Stimulated activated CD4-positive, alpha-beta T cell treated with anti-CD3 and anti-CD28 coated beads, Interleukin-1b, Interleukin-23, amount 100 ng/mL, for 4 hours (primary cell): ENCODE data around the gene SPDYE4.
A peak's percentile ranks its signal among the peaks of the same experiment; 100 is the strongest.

Experiments
- DNase-seq, 2 donors: peaks; one replicate each; pipeline ENCODE4 v3.0.0-alpha.2; 2020; ENCODE audit warnings: low read depth in 2 of 2

Gene SPDYE4

DNA sequence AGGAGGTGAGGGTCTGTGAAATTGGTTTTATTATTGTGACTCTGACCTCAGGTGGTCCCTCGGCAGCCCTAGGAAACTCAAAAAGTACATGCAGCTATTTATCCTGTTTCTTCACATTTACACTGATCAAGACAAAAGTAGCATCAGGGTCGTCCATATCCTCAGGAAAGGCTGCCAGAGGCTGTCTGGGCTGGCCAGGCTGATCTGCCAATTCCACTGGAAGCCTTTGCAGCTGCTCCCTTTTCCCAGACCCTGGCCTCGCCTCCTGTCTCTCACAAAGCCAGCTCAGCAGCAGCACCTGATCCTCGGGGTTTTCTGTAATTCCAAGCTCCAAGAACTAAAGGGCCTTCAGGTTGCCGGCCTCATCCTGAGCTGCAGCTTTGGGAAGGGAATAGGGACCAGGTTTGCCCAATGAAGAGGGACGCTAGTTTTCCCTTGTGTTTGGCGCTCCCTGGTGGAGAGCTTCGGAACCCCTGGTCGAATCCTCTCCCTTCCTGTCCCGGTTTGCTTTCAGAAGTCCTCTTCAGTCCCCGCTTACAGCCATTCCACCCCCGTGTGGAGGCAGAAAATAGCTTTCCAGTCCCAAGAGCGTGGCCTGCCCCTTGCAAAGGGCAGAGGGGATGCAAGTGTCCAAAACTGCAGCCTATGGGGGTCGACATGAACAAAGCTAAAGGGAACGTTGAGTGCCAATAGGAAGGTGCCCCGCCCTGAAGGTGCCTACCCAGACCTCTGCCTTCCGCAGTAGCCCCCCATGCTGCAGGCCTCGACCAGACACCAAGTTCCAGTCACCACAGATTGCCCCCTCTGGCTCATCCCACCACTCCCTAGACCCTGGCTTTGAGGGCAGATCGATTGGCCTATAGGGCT is 27.4 kb upstream of the SPDYE4 start:
- DNase-seq, result peak; percentile 51 to 60

GRCh38 chr17:8782176-8782575 is 23.8 kb upstream of the SPDYE4 start:
- no peak for DNase-seq

DNA sequence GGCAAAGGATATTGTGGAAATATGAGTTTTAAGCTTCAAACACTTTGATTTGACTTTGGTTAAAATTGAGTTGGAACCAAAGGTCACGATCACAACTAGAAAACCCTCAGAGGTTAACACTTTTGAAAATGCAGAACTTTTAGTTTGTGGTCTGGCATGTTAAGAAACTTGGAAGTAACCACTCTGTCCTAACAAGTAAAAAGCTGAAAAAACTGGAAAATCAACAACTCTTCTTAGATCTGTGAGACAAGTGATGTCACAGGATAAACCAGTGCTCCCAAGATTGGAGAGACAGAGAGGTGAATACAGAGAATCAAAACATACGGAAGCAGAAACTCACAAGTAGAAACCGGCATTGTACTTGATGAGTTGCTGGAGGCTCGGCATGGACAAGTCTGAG is 23.4 kb upstream of the SPDYE4 start:
- no peak for DNase-seq

DNA sequence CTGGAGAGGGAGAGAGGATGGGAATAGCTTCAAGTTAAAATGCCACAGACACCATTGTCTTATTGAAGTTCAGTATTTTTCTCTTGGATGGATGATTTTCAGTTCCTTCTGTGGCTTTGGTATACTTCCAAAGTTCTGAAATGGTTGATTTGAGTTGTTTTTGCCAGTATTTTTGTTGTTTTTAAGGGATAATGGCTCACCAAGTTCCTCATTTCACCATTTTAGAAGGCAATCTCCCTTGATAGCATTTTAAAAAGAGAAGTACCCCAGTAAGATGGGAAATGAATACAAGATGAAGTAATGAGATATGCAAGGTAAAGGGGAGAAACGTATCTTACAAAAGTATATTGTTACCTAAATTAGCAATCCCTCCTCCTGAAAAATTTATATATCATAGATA is 18.5 kb upstream of the SPDYE4 start:
- DNase-seq, result no peak

DNA sequence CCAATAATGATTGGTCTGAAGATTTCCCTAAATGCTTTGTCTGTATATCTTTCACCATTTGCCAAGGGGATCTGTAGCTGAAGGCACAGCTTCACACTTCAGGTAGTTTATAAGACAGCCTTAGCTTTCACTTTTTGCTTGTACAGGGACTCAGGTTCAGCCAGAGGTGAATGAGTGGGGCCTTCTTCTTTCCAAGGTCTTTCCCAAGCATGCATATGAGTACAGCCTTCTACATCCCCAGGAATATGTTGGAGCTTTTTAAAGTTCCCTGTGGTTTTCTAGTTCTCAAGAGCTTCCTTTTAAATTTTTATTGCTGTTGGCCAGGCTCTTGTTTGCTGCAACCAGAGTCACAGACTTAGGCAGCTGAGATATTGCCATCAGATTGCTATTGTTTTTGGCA is 17.9 kb upstream of the SPDYE4 start:
- no peak for DNase-seq

DNA sequence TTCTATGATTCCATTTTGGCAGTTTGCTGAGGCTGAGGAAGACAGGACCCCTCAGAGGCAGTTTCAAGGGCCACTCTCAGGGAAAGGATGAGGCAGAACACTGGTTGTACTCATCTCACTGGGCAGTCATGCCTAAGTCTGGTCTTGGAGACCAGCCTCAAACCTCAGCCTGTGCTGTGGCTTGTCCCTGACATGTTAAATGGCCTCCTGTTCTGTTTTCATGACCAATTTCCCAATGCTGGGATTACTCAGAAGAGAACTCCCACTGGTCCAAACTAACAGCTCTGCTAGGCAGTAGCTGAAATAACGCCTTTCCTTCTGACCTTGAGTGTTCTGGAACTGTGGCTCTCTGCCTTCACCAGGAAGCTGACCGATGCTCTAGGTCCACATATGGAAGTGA is 8.4 kb upstream of the SPDYE4 start:
- no peak for DNase-seq

- no peak for DNase-seq
Observed at GRCh38 chr17:8762012-8762411, 3.7 kb upstream of the SPDYE4 start.

DNA sequence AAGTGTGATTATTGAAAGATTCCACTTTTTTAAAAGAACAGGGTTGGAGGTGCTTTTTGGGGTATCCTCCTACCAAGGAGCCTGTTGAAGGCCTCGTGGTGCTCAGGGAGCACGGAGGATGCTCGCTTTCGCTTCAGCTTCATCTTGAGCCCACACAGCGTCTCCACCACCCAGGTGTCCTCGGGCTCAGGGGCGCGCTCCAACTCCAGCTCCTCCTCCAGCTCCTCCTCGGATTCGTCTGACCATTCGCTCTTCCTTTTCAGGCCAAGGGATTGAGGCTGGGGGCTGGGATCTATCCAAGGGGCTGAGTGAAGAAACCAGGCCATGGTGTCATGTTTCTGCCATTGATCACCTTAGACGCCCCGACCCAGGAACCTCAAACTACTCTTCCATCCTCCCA is 1.2 kb downstream of the SPDYE4 start:
- DNase-seq, result no peak

DNA sequence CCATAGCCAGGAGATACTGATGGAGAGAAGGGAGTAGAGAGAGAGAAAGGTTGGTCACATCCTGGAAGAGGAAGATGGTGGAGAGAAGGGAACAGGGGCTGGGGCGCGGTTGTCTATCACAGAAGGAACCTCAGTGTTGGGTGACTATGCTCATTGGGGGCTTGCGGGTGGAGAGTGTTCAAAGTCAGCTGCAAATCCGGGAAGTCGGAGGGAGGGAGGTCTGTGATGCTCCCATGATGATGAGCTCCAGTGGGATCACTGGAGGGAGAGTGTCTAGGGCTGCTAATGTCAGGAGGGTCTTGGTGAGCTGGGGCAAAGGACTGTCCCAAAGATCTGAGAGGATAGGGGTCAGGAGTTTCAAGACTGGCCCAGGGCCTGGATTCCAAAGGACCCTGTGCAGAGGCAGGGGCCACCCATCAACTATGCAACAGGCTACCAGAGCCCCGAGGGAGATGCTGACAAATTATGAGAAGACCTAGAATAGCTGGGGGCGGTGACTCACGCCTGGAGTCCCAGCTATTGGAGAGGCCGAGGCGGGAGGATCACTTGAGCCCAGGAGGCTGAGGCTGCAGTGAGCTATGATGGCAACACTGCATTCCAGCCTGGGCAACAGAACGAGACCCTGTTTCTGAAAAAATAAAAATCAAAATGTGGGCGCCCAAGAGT is 2.6 kb downstream of the SPDYE4 start:
- no peak for DNase-seq

- DNase-seq, result no peak
Observed at GRCh38 chr17:8754890-8755289, 3.5 kb downstream of the SPDYE4 start.

- DNase-seq, result no peak
Observed at GRCh38 chr17:8753976-8754440, 4.3 kb downstream of the SPDYE4 start.

DNA sequence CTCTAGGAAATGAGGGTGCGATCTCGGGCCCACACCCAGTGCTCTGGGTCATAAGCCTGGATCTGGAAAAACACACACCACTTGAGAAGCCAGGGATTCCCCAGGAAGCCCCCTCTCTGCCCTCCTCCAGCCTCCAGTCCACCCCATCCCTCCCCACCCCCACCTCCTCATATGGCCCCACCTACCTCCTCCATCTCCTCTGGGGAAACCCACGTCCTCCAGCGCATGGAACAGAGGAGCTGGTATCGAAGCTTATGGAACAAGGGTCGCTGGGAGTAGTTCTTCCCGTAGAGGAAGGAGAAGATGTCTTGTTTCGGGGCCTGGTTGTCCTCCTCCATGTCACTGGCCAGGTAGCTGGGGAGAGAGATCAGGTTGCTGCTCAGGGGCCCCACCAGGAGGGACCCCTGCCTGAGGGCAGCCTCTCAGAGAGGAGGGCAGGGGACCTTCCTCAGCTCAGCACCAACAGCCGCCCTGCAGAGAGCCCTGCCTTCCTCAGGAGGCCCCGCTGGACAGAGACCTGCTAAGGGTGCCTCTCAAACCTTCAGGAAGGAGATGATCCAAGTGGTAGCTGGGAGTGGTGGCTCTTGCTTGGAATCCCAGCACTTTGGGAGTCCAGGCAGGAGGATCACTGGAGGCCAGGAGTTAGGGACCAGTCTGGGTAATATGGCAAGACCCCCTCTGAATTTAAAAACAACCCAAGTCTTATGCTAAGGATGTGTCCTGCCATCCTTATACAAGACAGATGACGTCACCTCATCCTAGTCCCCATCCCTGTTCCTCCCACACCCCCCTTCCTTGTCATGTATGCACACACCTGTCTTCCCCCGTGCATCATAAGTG is 5.0 kb downstream of the SPDYE4 start:
- DNase-seq, result no peak

- DNase-seq, result no peak
Observed at GRCh38 chr17:8749616-8750015, 8.7 kb downstream of the SPDYE4 start.

DNA sequence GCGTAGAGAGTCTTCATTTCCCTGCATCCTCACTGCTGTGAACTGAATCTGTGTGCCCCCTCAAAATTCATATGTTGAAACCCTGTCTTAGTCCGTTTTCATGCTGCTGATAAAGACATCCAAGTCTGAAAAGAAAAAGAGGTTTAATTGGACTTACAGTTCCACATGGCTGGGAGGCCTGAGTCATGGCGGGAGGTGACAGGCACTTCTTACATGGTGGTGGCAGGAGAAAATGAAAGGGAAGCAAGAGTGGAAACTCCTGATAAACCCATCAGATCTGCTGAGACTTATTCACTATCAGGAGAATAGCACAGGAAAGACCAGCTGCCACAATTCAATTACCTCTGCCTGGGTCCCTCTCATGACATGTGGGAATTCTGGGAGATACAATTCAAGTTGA is 10.6 kb downstream of the SPDYE4 start:
- DNase-seq, result no peak

GRCh38 chr17:8746501-8747236 is 11.7 kb downstream of the SPDYE4 start:
- DNase-seq, result no peak

- DNase-seq, result peak; percentile 74 to 80
Observed at GRCh38 chr17:8745586-8746500, 12.5 kb downstream of the SPDYE4 start.

GRCh38 chr17:8744086-8744785 is 14.1 kb downstream of the SPDYE4 start:
- no peak for DNase-seq

DNA sequence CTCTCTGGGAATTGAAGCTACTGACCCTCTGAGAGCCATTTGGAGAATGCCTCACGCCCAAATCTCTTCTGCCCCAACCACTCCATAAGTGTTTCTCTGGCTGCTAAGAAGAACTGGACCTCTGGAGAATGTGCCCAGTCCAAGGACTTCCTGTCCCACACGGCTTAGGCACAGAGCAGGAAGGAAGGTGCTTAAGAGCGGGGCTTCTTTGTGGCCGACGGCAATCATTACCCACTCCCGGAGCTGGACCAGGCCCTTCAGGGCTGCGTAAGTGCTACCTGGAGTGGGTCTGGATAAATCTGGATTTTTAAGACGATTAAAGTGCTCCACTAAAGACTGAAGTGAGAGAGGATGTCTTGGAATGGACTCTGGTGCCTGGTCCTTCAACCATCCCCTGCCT is 15.5 kb downstream of the SPDYE4 start:
- no peak for DNase-seq

- no peak for DNase-seq
Observed at GRCh38 chr17:8742274-8742673, 16.1 kb downstream of the SPDYE4 start.

DNA sequence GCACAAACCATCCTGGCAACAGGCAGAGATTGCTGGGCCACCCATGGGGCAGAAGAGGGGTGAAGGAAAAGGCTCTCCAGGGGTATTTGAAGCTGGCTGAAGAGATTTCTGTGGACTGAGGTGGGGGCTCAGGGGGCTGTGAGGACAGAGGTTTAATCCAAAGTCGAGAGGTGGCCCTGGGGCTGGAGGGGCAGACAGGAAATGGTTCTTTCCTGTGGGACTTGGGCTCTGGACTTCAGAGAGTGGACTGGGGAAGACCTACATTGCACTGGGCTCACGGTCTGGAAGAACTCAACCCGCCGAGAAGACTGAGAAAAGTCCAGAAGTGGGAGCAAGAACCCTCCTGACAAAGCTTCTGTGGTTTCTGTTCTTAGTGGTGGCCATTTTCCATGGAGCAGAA is 16.6 kb downstream of the SPDYE4 start:
- DNase-seq, result no peak
